ENCODE results near the gene LIN37. TPM values are rescaled to one million over a fixed set of nuclear protein-coding genes. Genes with fewer than 3 reads are reported as not detected.

Gene LIN37
- total and polyA plus RNA-seq, 2 of the 13 experiments (the other 11 are each of a cell fraction or from before 2014, with no cell fraction given), result 6.3 to 8.7 TPM

DNA sequence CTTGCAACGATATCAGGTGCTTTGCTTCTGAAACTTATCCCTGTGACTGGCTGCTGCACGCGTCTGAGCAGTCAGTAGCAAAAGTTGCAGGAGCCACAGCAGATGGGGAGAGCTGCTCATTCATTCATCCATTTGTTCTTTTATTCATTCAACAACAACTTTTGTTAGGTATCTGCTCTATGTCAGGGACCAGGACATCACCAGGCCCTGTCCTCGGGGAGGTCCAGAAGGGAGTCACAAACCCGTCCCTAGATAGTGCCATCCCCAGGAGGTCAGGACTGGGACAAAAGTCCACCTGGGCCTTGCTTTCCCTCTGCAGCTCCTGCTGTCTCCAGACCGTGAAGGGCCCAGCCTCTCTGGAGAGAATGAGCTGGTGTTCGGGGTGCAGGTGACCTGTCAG, 29.6 kb downstream of the LIN37 start:
- Histone ChIP-seq H3K27ac (ENCODE audit: extremely low read length, insufficient read depth, low read length) (no peak overlapping the region), H3K4me1 (ENCODE audit: insufficient read depth, low read length) (peaks cover 37% of the 10 kb centered on the region), H3K4me3 (replicated peaks in 1 of 3; ENCODE audit: insufficient read depth in 1 of 3, low read depth in 2 of 3, low read length in 3 of 3) (no peak overlapping the region), H4K20me1 (ENCODE audit: insufficient read depth, low read length) (no peaks in the 10 kb centered on the region), H3K36me3 (replicated peaks in 1 of 2; ENCODE audit: control insufficient read depth in 1 of 2, insufficient read depth in 2 of 2, low read length in 2 of 2) (peaks cover 0 to 2% of the 10 kb centered on the region in 2 experiments; a peak in 2 of 5 replicates), H2AFZ (ENCODE audit: low read length) (no peak overlapping the region), H3K27me3 (ENCODE audit: control insufficient read depth in 1 of 2, insufficient read depth in 2 of 2, low read length in 2 of 2) (no peaks in the 10 kb centered on the region), H3K4me2 (ENCODE audit: low read depth, low read length) (peak overlapping the region; percentile 89; the same call in 1 of the 2 replicates), H3K79me2 (ENCODE audit: insufficient read depth, low read length) (no peaks in the 10 kb centered on the region), H3K9ac (ENCODE audit: insufficient read depth, low read depth, low read length) (no peak overlapping the region), H3K9me3 (ENCODE audit: low read length) (no peaks in the 10 kb centered on the region)
- no TSS peak for BruUV-seq (replicated peaks)
- DNase-seq (ENCODE audit: low spot score) (no peak), ATAC-seq (no peak), FAIRE-seq (no peak)
- WGBS (ENCODE audit: low lambda C conversion rate), result 88% methylated on average over 7 of the region's 7 CpGs
- in situ Hi-C loops (cut with HindIII; ENCODE audit: extremely low pct_ligation_motif_present, low pct_unique_long_range_greater_than_20kb) (no loop called here), intact Hi-C loops (cut with micrococcal nuclease; ENCODE audit: unreplicated experiment) (loop anchor here (5.0 kb wide), 1 partner anchor 34 kb away; the partner anchor contains the start of gene PRODH2)
- TF ChIP-seq PAF1 (CRISPR knock-in tag; IDR thresholded peaks at IDR 0.05) (no peak), AKAP8 (CRISPR knock-in tag; IDR thresholded peaks at IDR 0.05) (no peak), ZNF3 (CRISPR knock-in tag; IDR thresholded peaks at IDR 0.05) (no peak), ZNF296 (CRISPR knock-in tag; conservative IDR thresholded peaks at IDR 0.05) (no peak), DMAP1 (CRISPR knock-in tag; IDR thresholded peaks at IDR 0.05) (no peak), GATAD1 (CRISPR knock-in tag; IDR thresholded peaks at IDR 0.05) (no peak), ZNF777 (CRISPR knock-in tag; IDR thresholded peaks at IDR 0.05) (no peak)
- TF ChIP-seq, protein P1, sequence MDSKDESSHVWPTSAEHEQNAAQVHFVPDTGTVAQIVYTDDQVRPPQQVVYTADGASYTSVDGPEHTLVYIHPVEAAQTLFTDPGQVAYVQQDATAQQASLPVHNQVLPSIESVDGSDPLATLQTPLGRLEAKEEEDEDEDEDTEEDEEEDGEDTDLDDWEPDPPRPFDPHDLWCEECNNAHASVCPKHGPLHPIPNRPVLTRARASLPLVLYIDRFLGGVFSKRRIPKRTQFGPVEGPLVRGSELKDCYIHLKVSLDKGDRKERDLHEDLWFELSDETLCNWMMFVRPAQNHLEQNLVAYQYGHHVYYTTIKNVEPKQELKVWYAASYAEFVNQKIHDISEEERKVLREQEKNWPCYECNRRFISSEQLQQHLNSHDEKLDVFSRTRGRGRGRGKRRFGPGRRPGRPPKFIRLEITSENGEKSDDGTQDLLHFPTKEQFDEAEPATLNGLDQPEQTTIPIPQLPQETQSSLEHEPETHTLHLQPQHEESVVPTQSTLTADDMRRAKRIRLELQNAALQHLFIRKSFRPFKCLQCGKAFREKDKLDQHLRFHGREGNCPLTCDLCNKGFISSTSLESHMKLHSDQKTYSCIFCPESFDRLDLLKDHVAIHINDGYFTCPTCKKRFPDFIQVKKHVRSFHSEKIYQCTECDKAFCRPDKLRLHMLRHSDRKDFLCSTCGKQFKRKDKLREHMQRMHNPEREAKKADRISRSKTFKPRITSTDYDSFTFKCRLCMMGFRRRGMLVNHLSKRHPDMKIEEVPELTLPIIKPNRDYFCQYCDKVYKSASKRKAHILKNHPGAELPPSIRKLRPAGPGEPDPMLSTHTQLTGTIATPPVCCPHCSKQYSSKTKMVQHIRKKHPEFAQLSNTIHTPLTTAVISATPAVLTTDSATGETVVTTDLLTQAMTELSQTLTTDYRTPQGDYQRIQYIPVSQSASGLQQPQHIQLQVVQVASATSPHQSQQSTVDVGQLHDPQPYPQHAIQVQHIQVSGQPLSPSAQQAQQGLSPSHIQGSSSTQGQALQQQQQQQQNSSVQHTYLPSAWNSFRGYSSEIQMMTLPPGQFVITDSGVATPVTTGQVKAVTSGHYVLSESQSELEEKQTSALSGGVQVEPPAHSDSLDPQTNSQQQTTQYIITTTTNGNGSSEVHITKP (CRISPR knock-in tag; IDR thresholded peaks at IDR 0.05; ENCODE audit: low read depth), result no peak
- CTCF ChIA-PET (ENCODE audit: low intra/inter-chr PET ratio, low total read pairs), result no interaction called here
- POLR2A ChIA-PET, result no interaction called here
